Right renal pelvis (tissue), 4 donors: ENCODE data around the gene SMCO4. TPM values are rescaled to one million over a fixed set of nuclear protein-coding genes. Genes with fewer than 3 reads are reported as not detected.
"Not testable (repeated sequence)": the region's sequence is repeated elsewhere in the genome, so short reads cannot be mapped to it uniquely, and the experiment has no call there.

Source experiments
- DNase-seq, 4 donors: peaks; one replicate each; pipeline ENCODE4 v3.0.0-alpha.2; 2013; ENCODE audit warnings: low read depth in 4 of 4, low spot score in 3 of 4, missing footprints in 1 of 4
- polyA plus RNA-seq, 4 donors: library from polyadenylated mRNA; unstranded; fragments of 120-200 nt; gene quantifications; one replicate each; pipeline ENCODE4 v1.2.1, GENCODE V29; 2013; ENCODE audit not compliant: insufficient read length in 4 of 4

The SMCO4 gene
- polyA plus RNA-seq, 4 donors = 14.4 to 24.5 (median 17.8) TPM

GRCh38 chr11:93481279-93481678, 61.9 kb downstream of the SMCO4 start:
- DNase-seq = no peak

GRCh38 chr11:93480756-93481155, 62.4 kb downstream of the SMCO4 start:
- no peak for DNase-seq

DNA sequence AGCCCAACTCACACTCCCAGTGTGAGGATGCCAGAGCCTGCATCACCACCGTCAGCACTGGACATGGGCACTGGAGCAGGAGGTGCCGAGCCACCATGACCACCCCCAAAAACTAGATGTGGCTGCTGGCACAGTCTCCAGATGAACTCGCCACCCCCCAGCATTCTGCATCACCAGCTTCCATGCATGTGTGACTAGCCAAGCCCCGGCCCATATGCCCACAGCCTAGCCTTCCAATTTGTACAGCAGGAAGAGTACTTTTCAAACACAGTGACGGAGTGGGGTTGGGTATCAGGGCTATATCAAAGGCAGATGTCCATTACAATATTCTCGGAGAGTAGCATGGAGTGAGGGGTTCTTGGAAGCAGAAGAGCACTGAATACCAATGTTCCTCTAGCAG, 62.9 kb downstream of the SMCO4 start:
- no peak for DNase-seq

- no peak for DNase-seq
These were observed 64.3 kb downstream of the SMCO4 start for GRCh38 chr11:93478841-93479240.

- no peak for DNase-seq
These were observed 65.4 kb downstream of the SMCO4 start for GRCh38 chr11:93477684-93478234.

- DNase-seq = no peak
These were observed 66.4 kb downstream of the SMCO4 start for GRCh38 chr11:93476796-93477195.

GRCh38 chr11:93474123-93474522, 69.1 kb downstream of the SMCO4 start:
- DNase-seq = no peak

DNA sequence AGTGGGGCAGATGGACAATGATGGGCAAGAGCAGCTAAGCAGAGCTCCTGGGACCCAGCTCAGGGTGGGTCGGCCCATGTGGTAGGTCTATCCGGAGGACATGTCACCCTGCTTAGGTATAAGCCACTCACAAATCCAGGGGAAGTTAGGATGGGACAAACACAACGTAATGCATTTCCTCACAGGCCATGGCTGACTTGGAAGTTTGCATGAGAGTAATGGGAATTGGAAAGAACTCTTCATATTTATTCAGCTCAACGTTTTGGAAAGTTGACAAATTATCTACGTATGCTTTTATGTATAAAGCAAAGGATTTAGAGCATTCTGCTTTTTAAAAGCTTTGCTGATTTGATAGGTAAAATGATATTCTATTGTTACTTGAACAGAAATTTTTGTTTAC, 74.9 kb downstream of the SMCO4 start:
- DNase-seq = no peak

GRCh38 chr11:93467054-93467453, 76.1 kb downstream of the SMCO4 start:
- no peak for DNase-seq

- no peak for DNase-seq
These were observed 78.2 kb downstream of the SMCO4 start for GRCh38 chr11:93464927-93465540.

DNA sequence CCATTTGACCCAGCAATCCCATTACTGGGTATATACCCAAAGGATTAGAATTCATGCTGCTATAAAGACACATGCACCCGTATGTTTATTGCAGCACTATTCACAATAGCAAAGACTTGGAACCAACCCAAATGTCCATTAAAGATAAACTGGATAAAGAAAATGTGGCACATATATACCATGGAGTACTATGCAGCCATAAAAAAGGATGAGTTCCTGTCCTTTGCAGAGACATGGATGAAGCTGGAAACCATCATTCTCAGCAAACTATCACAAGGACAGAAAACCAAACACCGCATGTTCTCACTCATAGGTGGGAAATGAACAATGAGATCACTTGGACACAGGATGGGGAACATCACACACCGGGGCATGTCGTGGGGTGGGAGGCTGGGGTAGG, 79.5 kb downstream of the SMCO4 start:
- not testable (repeated sequence) for DNase-seq

DNA sequence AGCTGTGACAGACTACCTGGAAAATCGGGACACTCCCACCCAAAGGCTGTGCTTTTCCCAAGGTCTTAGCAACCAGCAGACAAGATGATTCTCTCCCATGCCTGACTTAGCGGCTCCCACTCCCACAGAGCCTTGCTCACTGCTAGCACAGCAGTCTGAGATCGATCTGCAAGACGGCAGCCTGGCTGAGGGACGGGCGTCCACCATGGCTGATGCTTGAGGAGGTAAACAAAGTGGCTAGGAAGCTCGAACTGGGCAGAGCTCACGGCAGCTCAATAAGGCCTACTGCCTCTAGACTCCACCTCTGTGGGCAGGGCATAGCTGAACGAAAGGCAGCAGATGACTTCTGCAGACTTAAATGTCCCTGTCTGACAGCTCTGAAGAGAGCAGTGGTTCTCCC, 84.9 kb downstream of the SMCO4 start:
- no peak for DNase-seq

DNA sequence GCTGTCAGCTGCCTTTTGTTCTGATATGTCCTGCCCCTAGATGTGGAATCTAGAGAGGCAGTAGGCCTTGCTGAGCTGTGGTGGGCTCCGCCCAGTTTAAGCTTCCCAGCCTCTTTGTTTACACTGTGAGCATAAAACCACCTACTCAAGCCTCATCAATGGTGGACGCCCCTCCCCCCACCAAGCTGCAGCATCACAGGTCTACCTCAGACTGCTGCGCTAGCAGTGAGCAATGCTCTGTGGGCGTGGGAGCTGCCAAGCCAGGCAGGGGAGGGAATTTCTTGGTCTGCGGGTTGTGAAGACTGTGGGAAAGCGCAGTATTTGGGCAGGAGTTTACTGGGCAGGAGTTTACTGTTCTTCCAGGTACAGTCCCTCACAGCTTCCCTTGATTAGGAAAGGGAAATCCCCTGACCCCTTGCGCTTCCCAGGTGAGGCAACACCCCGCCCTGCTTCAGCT, 98.5 kb downstream of the SMCO4 start:
- peak; percentile 10 to 26 (median 23) for DNase-seq

- DNase-seq = not testable (repeated sequence)
These were observed 100.0 kb downstream of the SMCO4 start for GRCh38 chr11:93443232-93443631.

DNA sequence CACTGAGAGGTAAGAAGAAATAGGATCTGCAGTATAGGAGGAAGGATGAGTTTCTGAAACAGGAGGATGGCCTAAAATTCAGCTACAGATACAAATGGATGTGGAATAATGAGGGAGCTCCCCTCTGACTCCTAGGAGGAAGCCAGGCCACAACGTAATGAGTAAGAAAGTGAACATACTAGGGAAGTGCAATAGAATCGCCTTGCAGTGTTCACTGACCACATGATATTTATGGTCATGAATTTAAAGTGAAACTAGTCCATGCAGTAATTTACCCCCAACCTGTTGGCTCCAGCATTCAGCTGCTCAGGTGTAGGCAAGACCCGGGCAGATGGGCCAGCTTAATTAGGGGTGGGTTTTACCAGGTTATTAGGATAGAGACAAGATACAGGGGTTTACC, 110.9 kb downstream of the SMCO4 start:
- no peak for DNase-seq

Other genes with a start within 250 kb of the SMCO4 start
- gene DEUP1, start 212.6 kb downstream of the SMCO4 start, polyA plus RNA-seq = 1 to 10 TPM in 3 of 4 donors, under 1 TPM in 1; 0.96 to 1.4 (median 1.3) TPM
- gene CEP295, start 118.3 kb upstream of the SMCO4 start, polyA plus RNA-seq = 10 to 100 TPM; 18.0 to 22.5 (median 21.4) TPM
- gene TAF1D, start 198.1 kb upstream of the SMCO4 start, polyA plus RNA-seq = 100 to 1,000 TPM; 108 to 141 (median 128) TPM
- 100 to 1,000 TPM; 193 to 253 (median 208) TPM for gene C11orf54, start 198.3 kb upstream of the SMCO4 start, polyA plus RNA-seq
- 10 to 100 TPM; 36.7 to 51.1 (median 45.1) TPM for gene MED17, start 240.9 kb upstream of the SMCO4 start, polyA plus RNA-seq